ENCODE data around the gene ACLY. TPM values are rescaled to one million over a fixed set of nuclear protein-coding genes. Genes with fewer than 3 reads are reported as not detected.

ACLY gene
- total RNA-seq, 4 donors from 2014 or later, result 40.5 to 81.9 (median 72.9) TPM

GRCh38 chr17:41907185-41907556 is 11.6 kb downstream of the ACLY start:
- no peaks in the 10 kb centered on the region for H3K9me3 ChIP-seq
- H3K27ac ChIP-seq, result no peak overlapping the region
- 84% methylated on average over 8 of the region's 8 CpGs for WGBS
- peaks cover 93% of the 10 kb centered on the region for H3K36me3 ChIP-seq
- H3K27me3 ChIP-seq, result no peaks in the 10 kb centered on the region
- no peak for DNase-seq (ENCODE audit: low spot score in 2 of 2)
- H3K4me1 ChIP-seq, result no peaks in the 10 kb centered on the region
- H3K4me3 ChIP-seq, result no peak overlapping the region
- TF ChIP-seq POLR2AphosphoS5 (IDR thresholded peaks at IDR 0.05) (no peak), CTCF (IDR thresholded peaks at IDR 0.05) (no peak), POLR2A (IDR thresholded peaks at IDR 0.05) (no peak), EP300 (IDR thresholded peaks at IDR 0.05) (no peak)

- Histone ChIP-seq H3K4me1 (no peaks in the 10 kb centered on the region), H3K27me3 (no peaks in the 10 kb centered on the region), H3K27ac (no peak overlapping the region), H3K9me3 (no peaks in the 10 kb centered on the region), H3K36me3 (peaks cover 93% of the 10 kb centered on the region), H3K4me3 (no peak overlapping the region)
- no peak for DNase-seq (ENCODE audit: low spot score in 2 of 2)
- no peak for TF ChIP-seq POLR2A (IDR thresholded peaks at IDR 0.05)
- no peak for TF ChIP-seq EP300 (IDR thresholded peaks at IDR 0.05)
- no peak for TF ChIP-seq POLR2AphosphoS5 (IDR thresholded peaks at IDR 0.05)
- no peak for TF ChIP-seq CTCF (IDR thresholded peaks at IDR 0.05)
- WGBS, result 91% methylated on average over 7 of the region's 15 CpGs
These were observed 12.1 kb downstream of the ACLY start for GRCh38 chr17:41906465-41907184.

GRCh38 chr17:41905172-41905571 is 13.6 kb downstream of the ACLY start:
- no peak for TF ChIP-seq CTCF (IDR thresholded peaks at IDR 0.05)
- TF ChIP-seq EP300 (IDR thresholded peaks at IDR 0.05), result no peak
- no peak for TF ChIP-seq POLR2A (IDR thresholded peaks at IDR 0.05)
- TF ChIP-seq POLR2AphosphoS5 (IDR thresholded peaks at IDR 0.05), result no peak
- H3K4me1 ChIP-seq, result no peaks in the 10 kb centered on the region
- H3K4me3 ChIP-seq, result no peak overlapping the region
- H3K36me3 ChIP-seq, result peaks cover 93% of the 10 kb centered on the region
- no peaks in the 10 kb centered on the region for H3K27me3 ChIP-seq
- no peak for DNase-seq (ENCODE audit: low spot score in 2 of 2)
- 97% methylated on average over 4 of the region's 4 CpGs for WGBS
- H3K27ac ChIP-seq, result no peak overlapping the region
- no peaks in the 10 kb centered on the region for H3K9me3 ChIP-seq

GRCh38 chr17:41904242-41904841 is 14.4 kb downstream of the ACLY start:
- TF ChIP-seq POLR2AphosphoS5 (IDR thresholded peaks at IDR 0.05) (no peak), POLR2A (IDR thresholded peaks at IDR 0.05) (no peak), CTCF (IDR thresholded peaks at IDR 0.05) (no peak), EP300 (IDR thresholded peaks at IDR 0.05) (no peak)
- Histone ChIP-seq H3K36me3 (peaks cover 91% of the 10 kb centered on the region), H3K4me3 (no peak overlapping the region), H3K27ac (no peak overlapping the region), H3K4me1 (no peaks in the 10 kb centered on the region), H3K9me3 (no peaks in the 10 kb centered on the region), H3K27me3 (no peaks in the 10 kb centered on the region)
- WGBS, result 91% methylated on average over 7 of the region's 7 CpGs
- DNase-seq (ENCODE audit: low spot score in 2 of 2), result no peak

- WGBS, result 84% methylated on average over 11 of the region's 11 CpGs
- Histone ChIP-seq H3K4me1 (no peaks in the 10 kb centered on the region), H3K9me3 (no peaks in the 10 kb centered on the region), H3K27ac (no peak overlapping the region), H3K4me3 (no peak overlapping the region), H3K27me3 (no peaks in the 10 kb centered on the region), H3K36me3 (peaks cover 91% of the 10 kb centered on the region)
- TF ChIP-seq POLR2AphosphoS5 (IDR thresholded peaks at IDR 0.05), result no peak
- DNase-seq (ENCODE audit: low spot score in 2 of 2), result no peak
These were observed 17.1 kb downstream of the ACLY start for GRCh38 chr17:41901646-41902045.

Measured in suprapubic skin (tissue), 4 donors.